ENCODE results near the gene DLX3. TPM values are rescaled to one million over a fixed set of nuclear protein-coding genes. Genes with fewer than 3 reads are reported as not detected.

The DLX3 gene
- total and polyA plus RNA-seq, 2 of the 8 experiments (the other 6 are each of a cell fraction or from before 2014, with no cell fraction given), result 0.15 to 0.20 TPM

DNA sequence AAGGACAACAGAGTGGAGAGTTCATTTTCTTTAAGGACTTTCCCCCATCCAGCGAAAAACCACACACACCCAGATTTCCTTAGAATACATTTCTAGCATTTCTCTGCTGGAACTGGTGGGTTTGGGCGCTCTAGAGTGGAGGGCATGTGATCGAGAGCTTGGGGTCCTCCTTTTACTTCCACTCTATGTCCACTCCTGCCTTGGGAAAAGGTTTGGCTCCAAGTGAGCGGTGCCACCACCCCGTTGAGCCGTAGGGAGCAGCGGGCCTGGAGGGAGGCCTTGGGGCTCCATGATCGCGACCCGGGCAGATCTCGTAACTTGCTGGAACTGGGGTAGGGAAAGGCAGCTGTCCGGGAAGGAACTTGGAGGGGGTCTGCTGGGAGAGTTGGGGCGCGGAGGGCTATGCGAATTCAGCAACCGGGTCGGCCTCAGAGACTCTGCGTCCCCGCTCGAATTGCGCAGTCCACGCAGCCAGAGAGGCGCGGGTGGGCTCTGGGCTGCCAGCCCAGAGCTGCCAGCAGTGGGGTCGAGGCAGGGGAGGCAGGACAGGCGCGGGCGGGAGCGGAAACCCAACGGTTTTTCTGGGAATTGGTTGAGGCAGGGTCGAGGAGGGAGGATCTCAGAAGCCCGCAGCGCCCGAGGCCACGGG is 23.7 kb downstream of the DLX3 start:
- WGBS, 2 experiments (ENCODE audit: extremely low coverage in 1 of 2, insufficient coverage in 1 of 2, insufficient read length in 1 of 2, insufficient replicate concordance in 2 of 2, low coverage in 1 of 2, low lambda C conversion rate in 2 of 2, missing lambda C conversion rate in 1 of 2), result 5% methylated on average over 32 of the region's 35 CpGs; no CpG with 5 or more reads in 1 of the 2 experiments
- DNase-seq (ENCODE audit: low read depth in 1 of 2, low spot score in 2 of 2), result no peak
- Histone ChIP-seq H3K4ac (replicated peaks; ENCODE audit: insufficient read length, low read depth, low read length) (no peak overlapping the region), H2AK5ac (ENCODE audit: low read depth, low read length) (no peak overlapping the region), H3K4me2 (ENCODE audit: insufficient read depth in 1 of 2, low read depth in 2 of 2, low read length in 2 of 2) (peak overlapping the region; percentile 60 to 71; a peak in 3 of 4 replicates), H4K20me1 (replicated peaks in 1 of 2; ENCODE audit: control insufficient read depth in 1 of 2, insufficient read depth in 2 of 2, low read length in 2 of 2) (peaks cover 17 to 28% of the 10 kb centered on the region in 2 experiments), H2BK20ac (ENCODE audit: low read length) (no peak overlapping the region), H4K5ac (ENCODE audit: insufficient read length, low read depth, low read length) (no peak overlapping the region), H4K8ac (ENCODE audit: extremely low read depth, insufficient read depth, low read length) (no peak overlapping the region), H3K27ac (ENCODE audit: low read depth, low read length) (no peak overlapping the region), H3K4me1 (replicated peaks in 1 of 4; ENCODE audit: control insufficient read depth in 3 of 4, insufficient read depth in 4 of 4, low read length in 3 of 4) (peaks cover 0 to 38% (median 29%) of the 10 kb centered on the region in 4 experiments; a peak in 6 of 7 replicates), H3K14ac (ENCODE audit: insufficient read length) (no peak overlapping the region), H3K23ac (ENCODE audit: insufficient read length) (no peak overlapping the region), H3K56ac (replicated peaks; ENCODE audit: insufficient read length, low read depth, low read length) (no peak overlapping the region), H3K4me3 (ENCODE audit: extremely low read depth in 1 of 4, insufficient read depth in 2 of 4, low read depth in 3 of 4, low read length in 4 of 4) (peak overlapping the region in 3 of 4 experiments; percentile 5 to 46 (median 14); a peak in 4 of 8 replicates), H4K91ac (replicated peaks; ENCODE audit: insufficient read length, low read length) (no peak overlapping the region), H2BK12ac (ENCODE audit: low read depth, low read length) (no peak overlapping the region), H3K23me2 (ENCODE audit: low read depth, low read length) (peaks cover 14% of the 10 kb centered on the region), H2AFZ (ENCODE audit: low read length) (no peak overlapping the region), H2BK15ac (ENCODE audit: low read length) (no peak overlapping the region), H3K9ac (replicated peaks in 1 of 4; ENCODE audit: extremely low read depth in 1 of 4, low read depth in 3 of 4, low read length in 3 of 4) (no peak overlapping the region), H3K9me3 (ENCODE audit: insufficient read depth in 2 of 2, low read depth in 1 of 2, low read length in 1 of 2) (no peaks in the 10 kb centered on the region; a peak in 1 of 4 replicates), H3K27me3 (replicated peaks in 1 of 4; ENCODE audit: control insufficient read depth in 3 of 4, extremely low read depth in 1 of 4, insufficient read depth in 3 of 4, low read length in 3 of 4) (peaks cover 81 to 100% (median 96%) of the 10 kb centered on the region in 4 experiments), H2BK120ac (replicated peaks; ENCODE audit: low read depth, low read length) (no peak overlapping the region), H3K36me3 (ENCODE audit: control insufficient read depth in 2 of 4, insufficient read depth in 4 of 4, low read length in 3 of 4) (peaks cover 0 to 8% (median 0%) of the 10 kb centered on the region in 4 experiments; a peak in 2 of 8 replicates), H2BK5ac (ENCODE audit: low read depth, low read length) (no peak overlapping the region), H3K79me2 (ENCODE audit: control insufficient read depth in 1 of 2, insufficient read depth in 2 of 2, low read length in 2 of 2) (no peaks in the 10 kb centered on the region), H3K18ac (ENCODE audit: extremely low read depth, low read length) (no peak overlapping the region), H3K79me1 (ENCODE audit: low read depth, low read length) (no peaks in the 10 kb centered on the region)
- FAIRE-seq, result no peak
- CTCF ChIA-PET (ENCODE audit: partially characterized antibody), result interaction anchor here (1.3 to 15.2 kb wide), 6 partner anchors 19 to 111 kb away, joined by 3 to 398 read pairs (median 12); partner anchors contain the start of gene DLX3
- POLR2A ChIA-PET (ENCODE audit: partially characterized antibody), result interaction anchor here (0.8 to 1.2 kb wide), 2 partner anchors 9 to 22 kb away, joined by 4 to 5 read pairs; no protein-coding TSS in a partner anchor
- TF ChIP-seq TCF12 (IDR thresholded peaks at IDR 0.05; ENCODE audit: low read depth, low read length), result no peak
- TF ChIP-seq TAF1 (IDR thresholded peaks at IDR 0.05; ENCODE audit: low read depth, low read length), result no peak
- TF ChIP-seq SP2 (IDR thresholded peaks at IDR 0.05; ENCODE audit: low read length), result no peak
- TF ChIP-seq EP300 (IDR thresholded peaks at IDR 0.05; ENCODE audit: borderline replicate concordance in 1 of 2, low read depth in 2 of 2, low read length in 2 of 2), result no peak
- TF ChIP-seq EGR1 (IDR thresholded peaks at IDR 0.05; ENCODE audit: borderline replicate concordance, low read depth, low read length), result no peak
- TF ChIP-seq RFX5 (IDR thresholded peaks at IDR 0.05; ENCODE audit: borderline replicate concordance, low read depth, low read length), result no peak
- TF ChIP-seq RAD21 (IDR thresholded peaks at IDR 0.05 in 1 of 2, conservative IDR thresholded peaks at IDR 0.05 in 1 of 2; ENCODE audit: low read depth in 2 of 2, low read length in 2 of 2), result no peak
- peak; percentile 61; the same call in 1 of the 2 replicates for TF ChIP-seq CBX8 (IDR thresholded peaks at IDR 0.05; ENCODE audit: borderline replicate concordance, low read depth, low read length)
- TF ChIP-seq RBBP5 (IDR thresholded peaks at IDR 0.05; ENCODE audit: borderline replicate concordance, low read depth, low read length), result no peak
- no peak for TF ChIP-seq CTBP2 (IDR thresholded peaks at IDR 0.05; ENCODE audit: borderline replicate concordance, insufficient read depth, insufficient read length, low read length)
- TF ChIP-seq RNF2 (IDR thresholded peaks at IDR 0.05; ENCODE audit: borderline replicate concordance, low read depth, low read length, missing control alignments, poor library complexity, severe bottlenecking), result peak; percentile 79
